NCI-H526 treated with DMSO at 0.1 percent for 48 hours (cell line): ENCODE measurements around the gene SLC6A11.

Experiments
- DNase-seq: peaks from one replicate; lab custom pipeline; 2025; lab: John Stamatoyannopoulos, UW

Gene SLC6A11

GRCh38 chr3:10790713-10791112, 25.3 kb upstream of the SLC6A11 start:
- DNase-seq, result no peak

DNA sequence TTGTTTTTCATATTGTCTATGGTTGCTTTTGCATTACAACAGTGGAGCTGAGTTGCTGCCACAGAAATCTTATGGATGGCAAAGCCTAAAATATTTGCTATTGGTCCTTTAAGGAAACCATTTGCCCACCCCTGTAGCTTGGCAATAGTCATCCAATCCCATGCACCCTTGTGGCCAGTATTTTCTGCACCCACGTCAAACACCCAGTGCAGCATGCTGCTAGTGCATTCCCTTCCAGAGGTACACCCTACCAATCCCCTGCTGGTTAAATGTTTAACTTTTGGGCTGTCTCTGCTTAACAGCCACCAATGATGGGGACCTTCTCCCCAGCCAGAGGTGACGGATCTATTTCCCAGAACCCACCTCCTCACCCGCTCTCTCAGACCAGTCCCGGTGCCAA, 23.8 kb upstream of the SLC6A11 start:
- no peak for DNase-seq

DNA sequence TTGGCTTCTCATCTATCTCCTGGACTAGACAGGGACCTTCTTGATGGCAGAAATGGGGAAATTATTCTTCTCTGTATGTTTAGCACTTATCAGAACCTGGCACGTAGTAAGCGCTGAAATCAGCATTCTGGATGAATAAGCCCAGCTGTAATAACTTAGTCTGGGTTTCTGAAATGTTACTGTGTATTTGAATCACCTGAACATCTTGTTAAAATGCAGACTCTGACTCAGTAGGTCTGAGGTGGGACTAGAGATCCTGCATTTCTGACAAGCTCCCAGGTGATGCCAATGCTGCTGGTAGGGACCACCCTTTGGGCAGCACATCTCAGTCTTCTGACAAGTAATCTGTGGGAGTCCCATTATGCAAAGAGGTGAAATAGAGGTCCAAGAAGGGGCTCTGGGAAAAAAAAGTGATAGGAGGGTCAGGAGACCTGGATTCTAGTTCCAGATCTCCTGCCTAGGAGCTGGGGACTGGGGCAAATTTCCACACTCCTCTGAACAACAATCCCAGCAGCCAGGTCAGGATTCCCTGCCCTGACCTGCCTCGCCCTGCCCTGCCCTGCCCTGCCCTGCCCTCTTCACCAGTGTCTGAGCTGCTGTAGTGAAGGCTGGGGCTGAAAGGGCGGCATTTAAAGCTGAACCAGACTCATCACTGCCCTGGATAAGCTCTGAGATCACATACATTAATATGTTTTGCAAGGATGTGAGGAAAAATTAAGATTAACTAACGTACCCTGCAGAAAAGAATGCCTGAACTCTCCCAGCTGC, 17.2 kb upstream of the SLC6A11 start:
- no peak for DNase-seq

- no peak for DNase-seq
Observed at GRCh38 chr3:10804183-10804648, 11.8 kb upstream of the SLC6A11 start.

- DNase-seq, result no peak
Observed at GRCh38 chr3:10806006-10806405, 10.0 kb upstream of the SLC6A11 start.

- no peak for DNase-seq
Observed at GRCh38 chr3:10808130-10808735, 7.8 kb upstream of the SLC6A11 start.

GRCh38 chr3:10808974-10809373, 7.1 kb upstream of the SLC6A11 start:
- no peak for DNase-seq

DNA sequence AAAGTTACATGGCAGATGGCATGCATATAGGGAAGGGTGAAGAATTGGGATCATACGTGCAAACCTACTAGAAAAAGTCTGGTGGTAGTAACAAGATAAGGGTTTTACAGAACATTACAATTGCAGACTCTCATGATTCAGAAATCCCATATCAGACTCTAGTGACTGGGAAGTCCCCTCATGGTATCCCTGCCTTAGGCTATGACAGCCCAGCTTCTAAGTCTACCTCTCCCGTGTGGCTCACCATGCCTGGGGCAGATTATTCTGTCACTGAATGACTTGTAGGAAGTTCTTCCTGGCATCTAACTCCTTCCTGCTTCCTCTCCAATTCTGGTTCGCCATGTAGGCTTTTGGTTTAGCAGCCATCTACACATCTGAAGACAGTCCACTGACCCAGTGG, 5.7 kb upstream of the SLC6A11 start:
- no peak for DNase-seq

GRCh38 chr3:10813425-10813824, 2.6 kb upstream of the SLC6A11 start:
- DNase-seq, result no peak

DNA sequence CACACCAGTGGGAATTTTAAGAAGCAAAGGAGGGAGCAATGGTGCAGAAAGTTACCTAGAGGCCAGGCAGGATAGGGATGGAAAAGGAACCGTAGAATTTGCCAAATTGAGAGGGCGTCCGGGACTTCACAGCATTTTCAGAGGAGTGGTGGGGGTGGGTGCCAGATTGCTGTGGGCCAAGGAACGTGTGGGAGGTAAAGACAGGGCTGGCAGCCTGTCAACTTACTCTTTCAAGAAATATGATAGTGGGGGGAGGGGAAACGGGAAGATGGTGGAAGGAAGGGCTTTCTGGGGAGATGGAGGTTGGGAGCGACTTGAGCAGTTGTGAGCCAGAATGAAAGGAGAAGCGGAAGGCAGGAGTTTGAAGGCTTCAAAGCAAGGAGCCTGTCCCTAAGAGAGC, 1.4 kb upstream of the SLC6A11 start:
- DNase-seq, result no peak

- DNase-seq, result peak; percentile 67
Observed at GRCh38 chr3:10815487-10815886, 541 bp upstream of the SLC6A11 start.

DNA sequence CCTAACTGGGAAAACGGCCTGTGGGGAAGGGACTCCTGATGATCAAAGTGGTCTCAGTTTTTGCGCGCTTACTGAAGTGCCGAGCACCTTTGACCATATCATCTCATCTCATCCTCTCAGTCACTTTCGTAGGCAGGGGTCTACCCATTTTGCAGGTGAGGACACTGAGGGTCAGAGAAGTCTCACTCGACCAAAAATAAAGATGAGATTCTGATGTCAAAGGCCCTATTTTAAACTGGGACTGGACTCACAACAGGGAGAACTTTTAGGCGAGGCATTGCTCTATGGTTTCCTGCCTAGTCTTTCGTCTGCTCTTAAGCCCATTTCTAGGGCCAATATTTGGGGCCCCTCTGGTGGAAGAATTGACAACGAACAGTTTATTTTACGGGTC, 830 bp downstream of the SLC6A11 start:
- DNase-seq, result no peak

DNA sequence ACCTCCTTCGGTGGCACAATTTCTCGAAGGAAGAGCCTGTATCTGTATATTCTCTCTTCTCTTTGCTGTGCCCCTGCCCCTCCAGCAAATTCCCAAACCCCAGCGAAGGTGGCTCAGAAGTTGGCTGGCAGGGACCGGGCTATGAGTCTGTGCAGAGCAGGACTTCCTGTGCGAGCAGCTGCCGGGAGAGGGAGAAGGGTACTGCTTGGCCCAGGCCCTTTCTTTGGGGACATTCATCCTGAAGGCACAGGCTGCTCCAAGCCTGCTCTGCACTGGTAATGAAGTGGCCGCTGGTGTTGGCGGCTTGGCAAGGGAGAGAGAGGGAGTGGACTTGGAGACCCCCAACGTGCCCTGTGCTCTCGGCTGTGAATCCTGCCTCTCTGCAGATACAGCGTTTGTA, 1.5 kb downstream of the SLC6A11 start:
- no peak for DNase-seq

GRCh38 chr3:10822055-10822454, 6.0 kb downstream of the SLC6A11 start:
- DNase-seq, result no peak

- no peak for DNase-seq
Observed at GRCh38 chr3:10822708-10823515, 6.9 kb downstream of the SLC6A11 start.

DNA sequence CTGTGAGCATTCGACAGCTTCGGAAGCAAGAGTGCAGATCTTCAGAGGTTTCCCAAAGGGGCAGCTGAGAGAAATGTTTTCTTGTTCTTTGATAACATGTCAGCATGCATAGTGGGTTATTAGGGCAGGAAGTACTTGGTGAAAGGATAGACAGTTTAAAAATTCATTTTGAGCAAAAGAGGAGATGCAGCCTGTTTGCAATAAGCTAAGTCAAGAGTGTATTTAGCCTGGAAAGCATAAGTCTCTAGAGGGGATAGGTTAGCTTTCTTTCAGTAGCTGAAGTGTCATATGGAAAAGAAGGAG, 7.4 kb downstream of the SLC6A11 start:
- DNase-seq, result no peak

DNA sequence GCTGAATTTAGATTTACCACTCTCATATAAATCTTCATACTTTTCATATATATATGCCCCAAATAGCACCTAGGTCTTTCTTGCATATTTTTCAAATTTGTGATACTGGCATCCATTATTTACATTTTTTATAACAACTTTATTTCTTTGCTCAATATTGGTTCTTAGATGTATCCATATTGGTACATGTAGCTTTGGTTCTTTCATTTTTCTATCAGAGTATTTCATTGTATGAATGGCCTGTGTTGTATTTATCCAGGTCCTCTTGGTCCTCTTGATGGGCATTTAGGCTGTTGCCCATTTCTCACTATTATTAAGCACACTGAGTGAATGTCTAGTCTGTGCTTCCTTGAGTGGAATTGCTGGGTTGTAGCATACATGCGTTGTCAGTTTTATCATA, 8.4 kb downstream of the SLC6A11 start:
- DNase-seq, result no peak

GRCh38 chr3:10833855-10834414, 17.9 kb downstream of the SLC6A11 start:
- no peak for DNase-seq

DNA sequence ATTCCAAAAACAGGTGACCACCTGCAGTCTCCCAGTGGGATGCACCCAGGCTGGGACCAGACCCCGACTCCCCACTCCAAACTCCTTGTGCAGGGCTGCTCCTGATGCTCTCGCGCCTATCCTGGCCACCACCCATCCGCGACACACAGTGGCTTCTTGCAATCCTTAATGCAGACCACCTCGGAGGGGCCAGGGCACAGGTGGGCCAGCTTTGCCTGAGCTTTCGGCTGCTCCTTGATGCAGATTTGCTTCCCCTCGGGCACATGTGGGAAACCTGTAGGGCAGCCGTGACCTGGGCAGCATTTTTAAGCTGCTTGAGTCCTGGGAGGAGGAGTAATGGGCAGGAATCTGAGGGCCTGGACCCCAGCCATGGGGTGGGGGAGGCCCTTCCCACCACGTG, 18.9 kb downstream of the SLC6A11 start:
- no peak for DNase-seq

GRCh38 chr3:10835406-10835805, 19.4 kb downstream of the SLC6A11 start:
- DNase-seq, result no peak

DNA sequence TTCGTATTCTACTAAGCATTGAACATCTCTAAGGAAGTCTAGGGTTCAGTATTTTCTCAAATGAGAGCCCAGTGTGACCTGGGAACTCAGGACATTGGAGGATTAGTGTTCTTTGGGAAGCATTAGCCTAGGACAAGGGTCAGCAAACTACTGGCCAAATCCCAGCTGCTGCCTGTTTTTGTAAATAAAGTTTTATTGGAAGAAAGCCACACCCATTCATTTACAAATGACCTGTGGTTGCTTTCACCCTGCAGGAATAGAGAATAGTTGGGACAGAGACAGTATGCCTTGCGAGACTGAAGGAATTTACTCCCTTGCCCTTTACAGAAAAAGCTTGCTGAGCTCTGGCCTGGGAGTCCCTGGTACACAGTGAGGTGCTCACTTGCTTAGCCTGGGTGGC, 20.6 kb downstream of the SLC6A11 start:
- DNase-seq, result no peak

DNA sequence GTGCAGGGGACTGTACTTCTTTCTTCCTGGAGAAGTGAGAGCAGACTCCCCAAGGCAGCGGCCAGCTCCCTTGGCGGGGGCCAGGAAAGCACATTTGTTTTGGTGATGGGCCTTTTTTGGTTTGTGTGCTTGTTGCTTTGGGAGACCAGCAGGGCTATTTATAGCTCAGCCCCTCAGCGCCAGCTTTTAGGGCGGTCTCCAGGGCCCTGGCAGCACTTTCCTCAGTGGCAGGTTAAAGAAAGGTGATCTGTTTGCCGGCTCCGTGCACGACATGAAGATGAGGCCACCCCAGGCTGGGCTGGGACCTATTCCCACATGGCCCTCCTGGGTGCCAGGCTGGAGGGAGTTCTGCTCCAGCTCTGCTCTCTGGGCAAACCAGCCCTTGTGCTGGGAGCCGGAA, 21.8 kb downstream of the SLC6A11 start:
- no peak for DNase-seq

GRCh38 chr3:10839167-10839566, 23.1 kb downstream of the SLC6A11 start:
- no peak for DNase-seq
